Mucosa of rectum (tissue), 2 donors: ENCODE measurements around the gene PNMA6E.
"Not testable (repeated sequence)": the region's sequence is repeated elsewhere in the genome, so short reads cannot be mapped to it uniquely, and the experiment has no call there.

ENCODE experiments used
- H3K27ac ChIP-seq, 2 donors: one replicate each; pipeline ENCODE4 v1.7.0; 2013; ENCODE audit warnings: inconsistent platforms in 2 of 2, low read depth in 2 of 2, low read length in 2 of 2
- H3K27me3 ChIP-seq, 2 donors: one replicate each; pipeline ENCODE4 v1.7.0; 2013; ENCODE audit warnings: low read length in 2 of 2; ENCODE audit not compliant: control insufficient read depth in 2 of 2, insufficient read depth in 2 of 2
- H3K36me3 ChIP-seq, 2 donors: one replicate each; pipeline ENCODE4 v1.7.0; 2013; ENCODE audit warnings: low read length in 2 of 2; ENCODE audit not compliant: control insufficient read depth in 2 of 2, insufficient read depth in 2 of 2
- H3K4me1 ChIP-seq, 2 donors: one replicate each; pipeline ENCODE4 v1.7.0; 2013; ENCODE audit warnings: low read length in 2 of 2, mild to moderate bottlenecking in 1 of 2; ENCODE audit not compliant: control insufficient read depth in 2 of 2, insufficient read depth in 2 of 2
- H3K4me3 ChIP-seq, 2 donors: one replicate each; pipeline ENCODE4 v1.7.0; 2013; ENCODE audit warnings: low read length in 2 of 2
- H3K9ac ChIP-seq, 2 donors: one replicate each; pipeline ENCODE4 v1.7.0; 2013; ENCODE audit warnings: low read length in 2 of 2, low read depth in 1 of 2, mild to moderate bottlenecking in 1 of 2
- H3K9me3 ChIP-seq, 2 donors: one replicate each; pipeline ENCODE4 v1.7.0; 2013; ENCODE audit warnings: low read length in 2 of 2; ENCODE audit not compliant: control insufficient read depth in 2 of 2
- donor health status: healthy.
- donor health status: Normal muscosa, but diverticular disease.

The PNMA6E gene

DNA sequence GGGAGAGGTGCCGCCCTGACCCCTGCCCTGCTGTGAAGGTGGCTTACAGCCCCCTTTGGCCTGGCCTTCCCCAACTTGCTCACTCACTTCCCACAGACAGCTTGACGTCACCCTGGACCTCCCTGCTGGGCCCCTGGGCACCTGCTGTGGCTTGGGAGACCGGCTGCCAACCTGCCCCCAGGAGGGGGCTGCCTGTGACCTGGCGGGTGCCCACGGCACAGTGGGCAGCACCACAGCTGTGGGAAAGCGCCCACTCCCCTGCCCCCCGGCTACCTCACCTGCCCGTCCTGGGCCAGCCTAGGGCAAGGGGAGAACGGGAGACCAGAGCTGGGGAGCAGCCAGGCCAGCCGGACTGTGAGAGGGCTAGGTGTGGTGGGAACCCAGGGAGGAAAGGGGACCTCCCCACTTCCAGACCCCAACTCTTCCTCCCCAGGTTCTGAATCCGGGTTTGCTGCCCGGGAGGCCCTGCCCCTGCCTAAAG, 7.8 kb upstream of the PNMA6E start:
- H3K4me1 ChIP-seq: no peaks in the 10 kb centered on the region
- no peaks in the 10 kb centered on the region for H3K9me3 ChIP-seq
- no peak overlapping the region for H3K27ac ChIP-seq
- H3K4me3 ChIP-seq: no peak overlapping the region
- no peak overlapping the region for H3K9ac ChIP-seq
- H3K27me3 ChIP-seq: peaks cover 10 to 11% of the 10 kb centered on the region in 2 donors
- no peaks in the 10 kb centered on the region for H3K36me3 ChIP-seq

DNA sequence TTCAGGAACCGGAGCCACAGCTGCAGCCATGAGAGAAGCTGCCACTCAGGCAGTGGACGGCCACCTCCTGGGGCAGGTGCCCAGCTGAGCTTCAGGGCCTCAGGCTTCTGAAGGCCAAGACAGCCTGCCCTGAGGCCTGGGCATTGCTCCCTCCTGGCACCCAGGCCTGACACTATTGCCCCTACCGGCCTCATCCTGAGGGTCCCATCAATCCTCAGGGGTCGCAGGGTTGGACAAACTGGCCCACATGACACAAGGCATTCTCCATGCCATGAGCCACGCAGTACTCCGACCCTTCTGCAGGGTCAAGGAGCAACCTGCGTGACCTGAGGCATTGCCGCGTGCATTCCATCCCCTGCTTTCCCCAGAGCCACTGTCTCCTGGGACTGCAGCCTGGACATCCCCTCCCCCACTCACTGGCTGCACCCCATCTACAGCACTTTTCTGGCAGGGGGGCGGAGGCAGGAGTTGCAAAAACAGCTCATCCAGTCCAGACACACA, 7.1 kb upstream of the PNMA6E start:
- no peaks in the 10 kb centered on the region for H3K36me3 ChIP-seq
- no peak overlapping the region for H3K4me3 ChIP-seq
- H3K9ac ChIP-seq: no peak overlapping the region
- peaks cover 8 to 10% of the 10 kb centered on the region in 2 donors for H3K27me3 ChIP-seq
- H3K9me3 ChIP-seq: no peaks in the 10 kb centered on the region
- H3K27ac ChIP-seq: no peak overlapping the region
- no peaks in the 10 kb centered on the region for H3K4me1 ChIP-seq

DNA sequence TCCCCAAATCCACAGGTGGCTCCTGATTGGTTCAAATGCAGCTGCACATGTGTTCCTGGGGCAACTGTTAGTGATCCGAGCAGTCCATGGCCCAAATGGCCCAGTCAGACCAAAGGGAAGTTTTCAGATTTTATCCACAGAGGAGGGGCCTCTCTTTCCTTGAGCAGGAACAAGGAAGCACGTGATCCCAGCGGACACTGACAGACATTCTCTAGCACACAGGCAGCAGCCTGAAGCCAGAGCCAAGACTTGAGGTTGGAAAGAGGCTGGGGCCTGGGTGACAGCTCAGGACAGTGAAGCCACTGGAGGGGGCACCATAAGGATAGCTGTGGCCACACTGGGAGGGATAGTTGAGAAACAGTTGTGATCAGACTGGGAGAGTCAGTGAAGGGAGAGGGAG, 6.6 kb upstream of the PNMA6E start:
- H3K4me1 ChIP-seq: no peaks in the 10 kb centered on the region
- no peaks in the 10 kb centered on the region for H3K9me3 ChIP-seq
- no peak overlapping the region for H3K4me3 ChIP-seq
- H3K36me3 ChIP-seq: no peaks in the 10 kb centered on the region
- no peak overlapping the region for H3K27ac ChIP-seq
- H3K9ac ChIP-seq: no peak overlapping the region
- peaks cover 8 to 10% of the 10 kb centered on the region in 2 donors for H3K27me3 ChIP-seq

DNA sequence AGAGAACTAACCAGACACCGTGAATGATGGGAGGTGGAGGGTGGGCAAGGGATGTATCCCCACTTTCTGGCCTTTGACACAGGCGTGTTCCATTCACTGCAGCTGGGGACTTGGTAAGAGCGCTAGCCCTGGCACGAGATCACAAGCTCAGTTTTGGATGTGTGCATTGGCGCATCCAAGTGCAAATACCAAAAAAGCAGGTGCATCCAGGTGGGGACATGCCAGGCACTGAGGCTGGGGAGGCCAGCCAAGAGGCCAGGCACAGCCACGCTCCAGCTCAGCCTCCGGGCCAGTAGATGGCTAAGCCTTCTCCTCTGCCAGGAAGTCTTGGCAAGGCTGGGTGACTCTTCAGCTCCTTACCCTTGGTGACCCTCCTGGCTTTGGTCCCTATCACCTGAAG, 5.8 kb upstream of the PNMA6E start:
- H3K27me3 ChIP-seq: peaks cover 6 to 7% of the 10 kb centered on the region in 2 donors
- H3K9me3 ChIP-seq: no peaks in the 10 kb centered on the region
- H3K4me1 ChIP-seq: no peaks in the 10 kb centered on the region
- H3K36me3 ChIP-seq: no peaks in the 10 kb centered on the region
- no peak overlapping the region for H3K4me3 ChIP-seq
- no peak overlapping the region for H3K27ac ChIP-seq
- H3K9ac ChIP-seq: no peak overlapping the region

DNA sequence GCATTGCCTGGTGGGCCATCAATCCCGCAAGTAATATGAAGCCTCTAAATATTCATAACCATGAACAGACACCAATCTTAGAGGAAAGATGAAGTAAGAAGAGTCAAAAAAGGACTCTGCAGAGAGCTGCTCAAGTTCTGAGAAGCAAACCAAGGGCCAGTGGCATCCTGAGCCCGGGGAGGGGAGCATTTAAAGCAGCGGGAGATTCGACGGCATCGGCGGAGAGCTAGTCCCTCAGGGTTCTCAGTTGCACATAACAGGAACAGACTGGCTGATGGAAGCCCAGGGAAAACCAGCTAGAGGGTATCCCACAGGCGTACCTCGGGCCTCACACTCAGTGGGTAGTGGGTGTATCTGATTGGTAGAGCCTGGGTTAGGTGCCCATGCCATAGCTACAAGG, 4.9 kb upstream of the PNMA6E start:
- H3K9ac ChIP-seq: no peak overlapping the region
- H3K27ac ChIP-seq: no peak overlapping the region
- peaks cover 4 to 7% of the 10 kb centered on the region in 2 donors for H3K27me3 ChIP-seq
- no peaks in the 10 kb centered on the region for H3K4me1 ChIP-seq
- H3K9me3 ChIP-seq: no peaks in the 10 kb centered on the region
- H3K4me3 ChIP-seq: no peak overlapping the region
- H3K36me3 ChIP-seq: no peaks in the 10 kb centered on the region

DNA sequence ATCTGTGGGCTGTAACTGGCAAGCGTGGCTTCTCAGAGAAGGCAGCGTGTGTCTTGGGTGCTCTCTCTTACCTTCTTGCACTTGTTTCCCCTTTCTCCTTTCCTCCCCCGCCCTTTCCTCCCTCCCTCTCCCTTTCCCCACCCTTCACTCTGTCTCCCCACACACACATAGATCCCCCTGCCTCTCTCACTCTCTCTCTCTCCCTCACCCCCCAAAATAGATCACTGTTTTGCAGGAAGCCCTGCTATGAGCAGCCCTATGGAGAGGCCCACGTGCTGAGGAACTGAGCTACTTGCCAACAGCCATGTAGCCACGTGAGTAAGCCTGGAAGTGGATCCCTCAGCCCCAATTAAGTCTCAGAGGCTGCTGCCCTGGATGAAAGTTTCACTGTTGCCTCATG, 4.3 kb upstream of the PNMA6E start:
- Histone ChIP-seq H3K4me3 (no peak overlapping the region), H3K9ac (no peak overlapping the region), H3K4me1 (no peaks in the 10 kb centered on the region), H3K36me3 (no peaks in the 10 kb centered on the region), H3K9me3 (no peaks in the 10 kb centered on the region), H3K27ac (no peak overlapping the region), H3K27me3 (peaks cover 3 to 4% of the 10 kb centered on the region in 2 donors)

DNA sequence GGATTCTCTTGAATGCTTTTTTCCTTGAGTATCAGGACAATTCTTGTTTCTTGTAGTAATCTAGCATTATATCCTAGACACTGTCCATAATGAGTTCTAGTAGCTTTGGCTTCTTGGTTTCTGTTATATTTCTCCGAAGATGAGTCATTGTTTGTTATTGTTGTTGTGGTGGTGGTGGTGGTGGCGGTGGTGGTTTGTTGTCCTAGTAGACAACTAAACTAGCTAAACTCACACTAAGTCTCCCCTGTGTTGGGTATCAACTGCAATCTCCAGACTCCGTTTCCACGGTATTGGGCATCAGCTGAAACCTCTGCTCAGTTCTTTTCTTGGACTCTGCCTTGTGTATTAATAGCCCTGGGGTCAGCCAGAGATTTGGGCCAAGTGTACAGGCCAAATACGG, 3.2 kb upstream of the PNMA6E start:
- H3K9me3 ChIP-seq, H3K9ac ChIP-seq, H3K4me1 ChIP-seq, H3K27me3 ChIP-seq, H3K36me3 ChIP-seq, H3K27ac ChIP-seq, H3K4me3 ChIP-seq: not testable (repeated sequence)

DNA sequence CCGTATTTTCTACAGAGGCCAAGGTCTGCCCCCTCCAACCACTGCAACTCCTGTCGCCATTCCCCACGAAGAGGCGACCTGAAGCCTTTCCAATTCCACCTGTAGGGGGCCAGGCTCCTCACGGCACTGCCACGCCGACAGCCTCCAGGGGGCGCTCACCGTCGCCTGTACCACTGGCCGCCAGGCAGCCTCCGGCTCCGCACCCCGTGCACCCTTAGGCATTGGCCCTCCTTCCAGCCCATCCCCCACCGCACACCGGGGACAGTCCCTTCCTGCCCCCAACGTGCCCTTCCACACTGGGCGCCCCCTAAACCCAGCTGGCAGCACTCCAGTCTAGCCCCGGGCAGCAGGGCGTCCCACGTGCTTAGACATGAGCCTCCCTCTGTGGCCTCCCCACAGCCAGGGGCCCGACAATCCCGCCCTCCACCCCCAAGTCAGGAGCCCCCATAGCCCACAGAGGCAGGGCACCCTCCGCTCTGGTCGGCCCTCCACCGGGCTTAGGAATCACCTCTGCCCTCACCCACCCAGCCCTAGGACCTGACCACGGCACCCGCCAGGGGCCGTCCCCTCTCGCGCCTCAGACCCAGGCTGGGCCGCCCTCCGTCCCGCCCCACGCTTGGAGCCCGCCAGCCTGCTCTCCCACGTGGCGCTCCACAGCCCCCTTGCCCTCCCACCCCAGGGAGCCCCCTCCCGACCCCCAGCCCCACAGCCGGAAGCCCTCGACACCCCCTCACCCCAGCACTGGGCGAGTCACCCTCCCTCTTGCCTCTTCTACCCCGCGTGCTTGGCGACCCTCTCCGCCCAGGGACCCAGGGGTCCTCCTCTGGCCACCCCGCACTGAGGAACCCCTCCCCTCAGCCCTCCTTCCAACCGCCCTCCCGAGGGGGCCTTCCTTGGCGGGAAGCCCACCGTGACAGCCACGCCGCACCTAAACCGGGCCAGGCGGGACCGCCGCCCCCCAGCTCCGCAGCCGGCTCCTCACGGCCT, 711 bp downstream of the PNMA6E start:
- Histone ChIP-seq H3K27me3 (no peaks in the 10 kb centered on the region), H3K27ac (no peak overlapping the region), H3K9ac (no peak overlapping the region), H3K9me3 (no peaks in the 10 kb centered on the region), H3K36me3 (no peaks in the 10 kb centered on the region), H3K4me1 (no peaks in the 10 kb centered on the region), H3K4me3 (no peak overlapping the region)

DNA sequence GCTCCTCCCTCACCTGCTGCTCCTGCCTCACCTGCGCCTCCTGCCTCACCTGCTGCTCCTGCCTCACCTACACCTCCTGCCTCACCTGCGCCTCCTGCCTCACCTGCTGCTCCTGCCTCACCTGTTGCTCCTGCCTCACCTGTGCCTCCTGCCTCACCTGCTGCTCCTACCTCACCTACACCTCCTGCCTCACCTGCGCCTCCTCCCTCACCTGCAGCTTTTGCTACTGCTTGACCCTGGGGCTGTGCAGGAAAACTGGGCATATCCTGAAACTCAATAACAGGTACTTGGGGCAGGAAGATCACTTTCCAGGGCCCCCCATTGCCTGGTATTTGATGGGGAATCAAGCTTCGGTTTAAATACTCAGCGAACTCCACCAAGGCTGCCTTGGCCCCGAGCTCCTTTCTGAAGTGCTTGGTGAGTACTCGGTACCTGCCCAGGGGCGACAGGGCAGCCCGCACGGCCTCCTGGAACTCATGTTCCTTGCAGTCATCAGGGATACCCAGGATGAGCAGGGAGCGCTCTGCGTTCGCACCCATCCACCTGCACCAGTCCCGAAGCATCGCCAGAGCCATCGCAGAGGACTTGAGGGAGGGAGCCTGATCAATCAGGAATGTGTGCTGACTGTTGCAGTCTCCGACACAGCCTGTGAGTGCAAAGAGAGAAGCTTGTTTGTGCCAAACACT, 2.7 kb downstream of the PNMA6E start:
- H3K4me1 ChIP-seq: no peaks in the 10 kb centered on the region
- no peaks in the 10 kb centered on the region for H3K9me3 ChIP-seq
- no peak overlapping the region for H3K4me3 ChIP-seq
- H3K27me3 ChIP-seq: no peaks in the 10 kb centered on the region
- no peak overlapping the region for H3K9ac ChIP-seq
- H3K36me3 ChIP-seq: no peaks in the 10 kb centered on the region
- H3K27ac ChIP-seq: no peak overlapping the region
